GM19043 (cell line): ENCODE results near the gene MICAL3.
A peak's percentile ranks its signal among the peaks of the same experiment; 100 is the strongest.
"Not testable (repeated sequence)": the region's sequence is repeated elsewhere in the genome, so short reads cannot be mapped to it uniquely, and the experiment has no call there.

Source experiments
- ATAC-seq: cut with Tn5 transposase; IDR thresholded peaks from one replicate; pipeline ENCODE4 v1.9.1; 2021; ENCODE audit warnings: low read depth; ENCODE audit not compliant: unreplicated experiment

MICAL3 gene

DNA sequence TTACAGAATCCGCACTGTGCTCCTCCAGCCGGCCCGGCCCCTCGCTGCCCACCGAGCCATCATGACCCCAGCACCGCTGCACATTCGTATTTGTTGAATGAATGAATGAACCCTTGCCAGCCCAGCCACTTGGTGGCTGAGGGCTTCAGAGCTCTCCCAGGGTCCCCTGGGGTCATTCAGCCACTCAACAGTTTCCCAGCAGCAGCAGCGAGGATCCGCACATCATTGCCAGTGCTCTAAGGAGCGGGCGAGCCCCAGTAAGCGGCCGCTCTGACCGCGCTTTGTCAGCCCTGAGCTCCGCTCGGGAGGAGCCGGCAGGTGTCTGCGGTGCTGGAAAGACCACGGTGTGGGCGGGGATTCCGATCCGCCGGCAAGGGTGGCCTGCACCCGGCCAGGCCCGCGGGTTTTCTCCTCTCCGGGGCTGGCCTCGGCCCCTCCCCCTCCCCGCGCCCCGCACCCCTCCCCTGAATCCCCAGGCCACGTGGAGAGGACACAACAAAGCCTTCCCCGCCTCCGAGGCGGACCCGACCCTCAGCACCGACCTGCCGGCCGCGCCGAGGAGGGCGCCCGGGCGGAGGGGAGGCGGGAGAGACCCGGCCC lies 250.7 kb downstream of the MICAL3 start:
- no peak for ATAC-seq

DNA sequence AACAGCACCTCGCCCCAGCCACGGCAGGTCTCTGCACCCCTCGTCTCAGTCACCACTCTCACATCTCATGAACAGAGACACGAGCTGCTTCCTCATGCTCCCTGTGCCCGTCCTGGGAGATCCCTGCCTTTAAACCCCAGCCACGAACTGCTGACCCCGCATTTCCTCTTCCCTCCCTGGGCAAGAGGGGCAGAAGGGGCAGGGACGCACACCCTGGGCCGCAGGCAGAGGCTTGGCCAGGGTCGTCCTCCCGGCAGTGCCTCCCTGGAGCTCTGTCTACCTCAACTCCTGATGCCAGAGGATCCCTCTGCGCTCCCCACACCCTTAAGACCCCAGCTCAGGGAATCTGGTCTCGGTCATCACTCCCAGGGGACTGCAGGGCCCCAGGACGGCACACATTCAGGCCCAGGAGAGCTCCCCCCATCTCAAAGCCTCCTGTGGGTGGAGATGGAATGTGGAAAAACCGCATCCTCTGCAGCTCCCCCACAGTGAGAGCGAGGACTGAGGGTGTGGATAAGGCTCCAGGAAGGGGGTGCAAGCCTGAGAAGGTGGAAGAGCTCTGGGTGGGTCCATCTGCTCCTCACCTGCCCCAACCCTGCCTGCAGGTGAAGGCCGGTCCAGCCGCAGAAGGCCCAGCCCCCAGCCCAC lies 251.3 kb downstream of the MICAL3 start:
- ATAC-seq = no peak

DNA sequence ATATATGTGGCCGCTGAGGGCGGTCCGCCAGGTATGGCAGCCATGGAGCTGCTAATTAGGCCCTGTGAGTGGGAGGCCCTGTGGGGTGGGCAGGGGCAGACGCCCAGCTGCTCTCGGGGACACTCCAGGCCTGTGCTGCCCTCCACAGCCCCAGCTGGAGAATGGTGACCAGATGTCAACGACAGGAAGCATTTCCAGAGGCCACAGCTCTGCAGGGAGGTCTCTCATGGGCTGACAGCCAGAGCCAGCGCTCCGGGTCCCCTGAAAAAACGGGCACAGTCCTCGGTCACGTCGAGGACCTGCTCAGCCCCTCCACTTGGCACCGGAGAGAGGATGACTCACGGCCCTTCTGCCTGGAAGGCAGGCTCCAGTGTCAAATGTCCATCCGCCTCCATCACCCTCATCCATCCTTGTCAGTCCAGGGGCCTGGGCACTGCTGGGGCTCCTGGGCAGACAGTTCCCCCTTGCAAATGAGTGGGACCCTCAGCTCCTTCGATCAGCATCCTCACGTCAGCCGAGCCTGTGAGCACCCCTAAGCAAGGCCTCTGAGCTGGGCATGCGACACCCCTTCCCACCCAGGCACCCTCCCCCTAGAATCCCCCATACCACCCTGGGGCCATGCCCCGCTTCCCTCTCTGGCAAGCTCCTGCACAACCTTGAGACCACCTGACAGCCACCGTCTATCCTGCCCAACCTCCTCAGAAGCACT lies 252.0 kb downstream of the MICAL3 start:
- no peak for ATAC-seq

DNA sequence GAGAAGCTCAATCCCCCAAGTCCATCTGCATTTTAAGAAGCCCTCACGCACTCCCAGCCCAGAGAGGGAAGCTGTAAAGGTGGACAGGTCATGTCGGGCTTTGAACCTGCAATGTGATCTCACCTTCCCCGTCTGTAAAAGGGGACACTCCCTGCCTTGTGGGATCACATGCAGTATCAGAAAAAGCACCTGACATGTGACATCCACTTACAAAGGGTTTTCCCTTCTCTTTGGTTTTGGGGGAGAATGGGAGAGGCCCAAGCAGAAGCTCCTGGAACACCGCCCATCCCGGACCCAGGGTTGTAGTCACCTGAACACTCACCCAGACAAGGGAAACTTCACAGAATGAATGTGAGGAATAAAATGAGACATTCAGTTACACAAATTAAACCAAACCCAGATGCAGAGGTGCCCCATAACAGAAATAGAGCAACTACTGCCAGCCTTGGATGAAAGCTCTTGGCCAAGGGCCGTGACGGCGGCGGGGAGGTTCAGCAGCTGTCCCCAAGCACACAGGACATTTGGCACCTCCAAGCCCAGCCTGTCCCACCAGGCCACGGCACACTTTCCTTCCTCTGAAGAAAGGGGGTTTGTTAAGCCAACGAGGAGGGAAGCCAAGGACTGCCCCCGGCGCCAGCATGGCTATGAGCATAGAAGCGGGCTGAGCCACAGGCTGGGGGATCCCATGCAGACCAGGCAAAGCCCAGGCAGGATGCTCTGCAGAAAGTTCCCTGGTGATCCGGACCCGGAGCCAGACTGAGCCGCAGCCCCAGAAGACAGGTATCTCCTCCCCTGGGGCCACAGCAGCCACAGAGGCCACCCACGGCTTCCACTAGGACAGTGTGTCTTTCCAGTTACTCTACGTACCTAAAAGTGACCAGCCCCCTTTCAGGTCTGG lies 253.9 kb downstream of the MICAL3 start:
- no peak for ATAC-seq

DNA sequence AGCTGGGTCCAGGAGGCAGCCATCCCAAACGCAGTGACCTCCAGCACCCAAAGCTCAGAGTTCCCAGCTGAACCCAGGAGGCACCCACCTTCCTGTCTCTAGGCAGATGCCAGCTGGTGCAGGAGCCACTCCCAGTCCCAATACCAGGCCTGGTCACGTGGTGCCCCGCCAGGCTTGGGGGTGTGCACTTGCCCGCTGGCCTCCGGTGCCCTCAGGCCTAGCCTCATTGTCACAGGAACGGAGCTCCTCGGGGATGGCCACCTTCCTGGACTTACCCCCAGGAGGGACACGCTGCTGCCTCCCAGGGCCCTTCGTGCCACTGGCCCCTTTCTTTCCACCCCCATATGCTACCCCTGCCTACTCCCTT lies 254.7 kb downstream of the MICAL3 start:
- no peak for ATAC-seq

DNA sequence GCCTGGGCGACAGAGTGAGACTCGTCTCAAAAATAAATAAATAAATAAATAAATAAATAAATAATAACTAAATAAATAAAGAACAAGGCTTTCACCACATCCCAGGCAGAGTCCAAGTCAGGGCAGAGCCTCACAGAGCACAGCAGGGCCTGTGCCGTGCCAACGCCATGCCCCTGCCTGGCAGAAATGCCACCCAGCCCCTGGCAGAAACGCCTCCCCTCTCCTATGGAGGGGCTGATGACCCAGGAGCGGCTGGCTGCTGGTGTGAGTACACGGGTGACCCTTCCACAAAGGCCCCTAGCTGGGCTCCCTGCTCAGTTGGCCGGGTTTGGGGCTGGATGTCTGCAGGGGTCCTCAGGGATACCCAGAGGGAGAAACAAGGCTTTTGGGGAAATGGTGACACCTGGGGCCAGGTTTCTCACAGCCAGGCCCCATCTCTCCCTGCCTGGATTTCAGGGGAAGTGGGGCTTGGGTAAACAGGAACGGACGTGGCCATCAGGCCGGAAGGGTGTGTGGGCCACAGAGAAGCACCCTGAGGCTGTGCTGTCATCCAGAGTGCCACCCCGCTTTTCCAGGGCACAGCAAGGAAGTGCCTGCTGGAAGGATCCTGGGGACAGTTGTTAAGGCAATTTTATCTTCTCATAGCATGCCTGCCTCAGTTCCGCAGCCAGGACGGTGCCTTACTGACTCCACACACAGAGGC lies 255.2 kb downstream of the MICAL3 start:
- no peak for ATAC-seq

DNA sequence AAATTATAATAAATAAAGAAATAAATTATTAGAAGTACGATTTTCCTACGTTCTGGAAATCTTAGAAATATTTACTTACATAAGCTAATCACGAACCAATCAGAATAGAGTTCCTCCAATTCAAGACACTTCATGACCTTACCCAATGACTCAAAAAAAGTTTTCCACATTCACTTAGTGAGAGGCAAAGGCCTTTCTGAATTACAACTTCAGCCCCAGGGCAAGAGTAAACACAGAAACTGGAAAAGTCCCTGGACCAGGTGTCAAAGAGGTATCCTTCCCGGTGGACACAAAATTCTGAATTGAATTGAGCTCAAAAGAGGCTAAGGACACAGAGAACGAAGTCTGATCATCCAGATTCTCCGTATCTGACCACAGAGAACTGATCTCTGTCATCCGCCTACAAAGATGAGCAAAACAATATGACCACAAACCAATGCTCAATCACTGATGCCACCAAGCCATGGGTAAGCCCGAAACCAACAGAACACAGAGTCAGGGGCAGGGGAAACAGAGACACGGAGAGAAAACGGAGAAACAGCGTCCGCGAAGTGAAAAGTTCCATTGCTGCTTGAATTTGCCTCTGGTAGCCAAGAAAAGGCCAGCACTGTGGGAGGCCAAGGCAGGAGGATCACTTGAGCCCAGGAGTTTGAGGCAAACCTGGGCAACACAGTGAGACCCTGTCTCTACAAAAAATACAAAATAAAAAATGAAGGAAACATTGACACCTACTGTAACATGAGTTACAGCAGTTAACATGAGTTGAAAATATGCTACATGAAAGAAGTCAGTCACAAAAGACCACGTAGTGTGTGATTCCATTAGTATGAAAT lies 256.9 kb downstream of the MICAL3 start:
- peak; percentile 55 for ATAC-seq

DNA sequence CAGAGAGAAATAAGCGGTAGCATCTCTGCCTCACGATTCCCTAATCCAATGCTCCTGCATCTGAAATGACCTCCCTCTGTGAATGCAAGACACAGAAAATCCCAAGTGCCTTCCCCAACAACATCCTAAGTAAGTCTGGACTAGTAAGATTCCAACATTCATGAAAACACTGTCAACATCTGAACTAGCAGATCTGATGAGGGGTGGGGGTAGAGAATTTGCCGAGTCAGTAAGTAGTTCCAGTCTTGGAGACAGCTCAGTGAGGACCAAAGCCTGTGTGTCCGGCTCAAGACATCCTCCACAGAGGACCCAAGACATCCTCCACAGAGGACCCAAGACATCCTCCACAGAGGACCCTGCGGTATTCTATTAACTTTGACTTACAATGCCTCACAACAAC lies 259.5 kb downstream of the MICAL3 start:
- not testable (repeated sequence) for ATAC-seq

DNA sequence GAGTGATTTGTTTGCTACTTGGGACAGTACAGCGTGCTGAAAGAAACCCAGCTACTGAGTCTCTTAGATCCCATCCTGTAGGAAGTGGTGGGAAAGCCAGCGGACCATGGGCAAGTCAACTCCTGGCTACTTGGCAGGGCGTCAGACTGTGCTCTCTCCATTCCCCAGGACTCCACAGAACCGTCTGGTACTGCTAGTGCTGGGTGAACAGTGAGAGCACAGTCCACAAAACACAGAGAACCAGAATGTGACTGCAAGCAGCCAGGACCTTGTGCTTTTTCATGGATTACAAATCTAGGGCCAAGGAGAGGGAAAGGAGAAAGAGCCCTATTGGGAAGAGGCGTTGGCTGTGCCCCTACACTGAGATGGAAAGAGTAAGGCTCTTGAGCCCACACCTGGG lies 260.3 kb downstream of the MICAL3 start:
- ATAC-seq = no peak

DNA sequence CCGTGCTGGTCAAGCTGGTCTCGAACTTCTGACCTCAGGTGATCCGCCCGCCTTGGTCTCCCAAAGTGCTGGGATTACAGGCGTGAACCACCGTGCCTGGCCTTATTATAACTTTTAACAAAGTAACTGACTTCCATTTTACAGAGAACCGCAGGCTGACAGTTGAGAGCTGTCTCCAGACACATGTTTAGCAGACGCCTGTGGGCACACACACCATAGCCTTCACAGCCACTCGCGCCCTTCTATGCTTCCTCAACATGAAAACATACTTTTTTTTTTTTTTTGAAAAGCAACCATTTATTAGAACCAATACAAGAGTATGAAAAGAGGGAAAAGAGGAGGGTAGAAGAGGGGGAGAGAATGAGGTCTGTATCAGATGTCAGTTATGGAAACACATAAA lies 260.9 kb downstream of the MICAL3 start:
- ATAC-seq = not testable (repeated sequence)

DNA sequence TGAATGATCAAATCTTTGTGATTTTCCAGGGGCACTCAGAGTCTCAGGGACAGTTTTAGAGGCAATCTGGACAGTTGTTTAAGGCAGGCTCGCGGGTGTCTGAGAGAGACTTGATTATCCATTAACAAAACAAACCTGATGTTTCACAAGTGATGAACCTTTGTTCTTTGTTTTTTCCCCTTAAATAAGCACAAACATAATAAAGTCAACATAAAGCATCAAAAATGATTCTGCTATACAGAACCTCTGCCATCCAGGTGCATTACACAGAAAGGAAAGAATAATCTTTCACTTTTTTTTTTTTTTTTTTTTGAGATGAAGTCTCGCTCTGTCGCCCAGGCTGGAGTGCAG lies 263.2 kb downstream of the MICAL3 start:
- no peak for ATAC-seq

DNA sequence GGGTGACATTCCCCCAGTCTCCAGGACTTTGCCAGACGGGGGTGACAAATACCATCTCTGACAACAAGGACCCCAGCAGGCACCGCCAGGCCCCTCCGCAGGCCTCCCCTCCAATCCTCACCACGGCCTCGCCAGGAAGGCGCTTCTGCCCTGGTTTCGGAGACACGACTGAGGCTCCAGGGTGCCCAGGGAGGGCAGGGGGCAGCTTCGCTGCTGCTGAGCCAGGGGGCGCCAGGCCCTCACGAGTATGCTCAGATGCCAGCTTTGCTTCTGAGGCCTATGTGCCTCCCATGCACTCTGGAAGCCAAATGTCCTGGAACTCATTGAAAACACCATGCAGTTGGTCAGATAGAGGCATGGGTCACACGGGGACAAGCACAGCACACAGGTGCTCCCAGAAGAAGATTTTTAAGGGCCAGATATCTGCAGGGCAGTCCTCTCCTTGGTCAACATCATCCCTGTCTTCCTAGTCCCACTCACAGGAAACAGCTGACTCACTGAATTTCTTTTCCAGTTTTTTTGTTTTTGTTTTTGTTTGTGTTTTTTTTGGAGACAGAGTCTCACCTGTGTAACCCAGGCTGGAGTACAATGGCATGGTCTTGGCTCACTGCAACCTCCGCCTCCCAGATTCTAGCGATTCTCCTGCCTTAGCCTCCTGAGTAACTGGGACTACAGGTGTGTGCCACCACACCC lies 270.0 kb downstream of the MICAL3 start:
- no peak for ATAC-seq

DNA sequence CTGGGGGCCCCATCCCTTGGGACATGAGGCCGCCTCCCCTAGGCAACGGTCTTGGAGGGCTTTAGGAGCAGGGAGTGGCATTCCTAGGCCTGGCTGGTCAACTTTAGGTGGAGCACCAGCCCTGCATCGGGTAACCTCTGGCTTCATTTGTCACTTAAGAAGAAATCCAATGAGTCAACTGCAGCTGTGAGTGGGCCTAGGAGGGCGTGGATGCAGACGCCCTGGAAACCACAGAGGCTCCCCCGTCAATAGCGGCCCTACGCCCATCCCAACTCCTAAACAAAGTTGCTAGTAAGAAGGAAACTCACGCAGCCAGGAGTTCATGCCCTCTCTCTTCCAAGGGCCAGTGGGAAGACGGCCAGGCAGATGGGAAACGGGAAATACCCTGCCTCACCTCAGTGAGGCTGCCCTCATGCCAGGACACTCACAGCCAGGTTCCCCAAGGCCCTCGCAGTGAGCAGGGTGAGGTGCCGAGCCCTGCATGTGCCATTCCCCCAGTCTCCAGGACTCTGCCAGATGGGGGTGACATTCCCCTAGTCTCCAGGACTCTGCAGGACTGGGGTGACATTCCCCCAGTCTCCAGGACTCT lies 270.9 kb downstream of the MICAL3 start:
- no peak for ATAC-seq

DNA sequence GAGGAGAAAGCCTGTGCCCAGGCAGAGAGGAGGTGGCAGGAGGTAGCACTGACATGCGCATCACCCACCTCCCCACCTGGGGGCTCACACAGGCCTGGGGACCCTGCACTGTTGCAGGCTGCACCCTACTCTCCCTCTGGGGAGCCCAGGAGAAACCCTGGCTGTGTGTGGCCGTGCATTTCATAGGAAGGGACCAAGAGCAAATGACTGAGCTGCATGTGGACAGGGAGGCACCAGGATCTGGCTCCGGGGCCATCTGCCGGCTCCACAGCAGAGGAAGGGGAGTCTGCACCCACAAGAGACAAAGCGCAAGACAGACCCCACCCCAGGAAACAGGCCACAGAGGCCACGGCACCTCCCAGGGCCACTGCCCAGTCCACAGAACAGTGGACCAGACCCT lies 272.8 kb downstream of the MICAL3 start:
- no peak for ATAC-seq

DNA sequence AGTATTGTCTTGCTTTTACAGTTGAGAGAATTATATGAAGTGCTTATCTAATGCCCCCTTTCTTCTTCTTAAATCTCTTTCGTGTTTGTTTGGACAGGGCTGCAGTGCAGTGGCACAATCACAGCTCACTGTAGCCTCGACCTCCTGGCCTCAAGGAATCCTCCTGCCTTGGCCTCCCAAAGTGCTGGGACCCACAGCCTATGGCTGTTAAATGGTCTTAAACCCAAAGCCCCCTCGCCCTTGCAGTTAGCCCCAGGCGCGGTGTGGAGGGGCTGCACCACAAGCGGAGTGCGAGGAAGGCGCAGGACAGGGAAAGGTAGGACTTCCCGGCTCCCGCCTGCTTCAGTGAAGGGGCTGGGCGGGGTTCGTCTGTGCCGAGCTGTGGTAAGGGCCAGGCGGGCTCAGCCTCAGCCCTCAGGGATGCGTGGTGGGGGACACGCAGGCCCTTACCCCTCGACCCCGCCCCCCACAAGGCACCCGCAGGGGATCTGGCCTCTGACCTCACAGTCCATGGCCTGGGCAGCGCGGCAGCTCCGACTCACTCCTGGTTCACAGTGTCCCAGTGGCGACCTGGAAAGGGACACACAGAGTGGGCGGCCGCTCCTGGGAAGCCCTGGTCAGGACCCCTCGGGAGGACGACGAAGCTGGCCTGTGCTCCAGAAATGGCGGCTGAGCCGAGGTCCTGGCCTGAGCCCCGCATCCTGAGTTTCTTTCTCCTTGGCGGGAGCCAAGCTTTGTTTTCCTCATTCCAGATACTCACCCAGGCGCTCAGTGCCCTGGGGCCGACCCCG lies 274.6 kb downstream of the MICAL3 start:
- no peak for ATAC-seq

DNA sequence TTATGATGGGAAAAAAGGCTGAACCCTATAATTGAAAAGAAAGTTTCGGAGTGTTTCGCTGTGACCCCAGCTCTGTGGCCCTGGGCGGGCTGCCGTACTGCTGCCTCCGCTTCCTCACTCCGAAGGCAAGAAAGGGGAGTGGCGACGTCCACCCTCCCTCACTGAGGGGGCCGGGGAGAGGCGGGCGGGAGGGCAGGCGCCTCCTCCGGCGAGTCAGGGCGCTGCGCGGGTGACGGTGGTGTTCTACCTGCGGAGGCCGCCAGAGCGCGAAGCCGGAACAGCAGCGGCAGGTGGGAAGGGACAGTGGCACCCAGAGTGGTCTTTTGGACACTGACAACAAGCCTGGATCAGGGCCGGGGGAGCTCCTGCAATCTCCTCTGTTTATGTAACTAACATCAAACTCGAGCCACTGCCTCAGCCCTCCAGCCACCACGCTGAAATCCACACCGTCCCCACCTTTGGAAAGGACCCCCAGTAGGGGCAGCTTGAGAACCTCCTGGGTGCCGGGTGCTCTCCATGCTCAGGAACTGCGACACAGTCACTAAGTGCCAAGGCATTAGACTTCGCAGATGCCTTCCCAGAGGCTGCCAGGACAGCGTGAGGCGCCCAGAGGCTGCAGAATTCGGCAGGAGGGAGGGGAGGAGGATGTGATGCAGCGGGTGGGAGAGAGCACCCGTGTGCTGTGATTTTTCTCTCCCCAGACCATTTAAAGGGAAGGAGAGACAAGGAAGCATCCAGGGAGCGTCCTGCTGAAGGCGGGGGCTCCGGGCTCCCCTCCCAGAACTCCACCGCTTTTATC lies 275.6 kb downstream of the MICAL3 start:
- ATAC-seq = no peak

DNA sequence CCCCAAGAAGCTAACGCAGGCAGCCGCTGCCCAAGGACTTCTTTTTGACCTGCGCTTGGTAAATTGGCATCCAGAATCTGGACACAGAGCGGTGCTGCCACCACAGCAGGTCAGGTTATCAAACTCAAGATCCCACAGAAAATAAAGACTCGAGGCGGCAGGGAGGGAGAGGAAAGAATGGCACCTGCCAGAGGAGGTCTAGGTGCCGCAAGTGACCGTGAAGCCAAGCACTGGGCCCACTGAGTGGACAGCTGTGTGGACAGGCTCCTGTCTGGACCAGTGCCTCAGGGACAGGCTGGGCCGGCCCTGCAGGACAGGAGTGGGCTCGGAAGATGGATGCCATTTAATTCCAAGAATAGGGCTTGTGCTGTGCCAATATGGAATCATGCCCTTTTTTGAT lies 277.4 kb downstream of the MICAL3 start:
- ATAC-seq = no peak
